Neural progenitor cell (in vitro differentiated cells): Measurements from ENCODE around the gene BCL7C. TPM values are rescaled to one million over a fixed set of nuclear protein-coding genes. Genes with fewer than 3 reads are reported as not detected.
A peak's percentile ranks its signal among the peaks of the same experiment; 100 is the strongest.

Experiments
- DNase-seq: peaks from one replicate; pipeline ENCODE4 v3.0.0-alpha.2; 2016; ENCODE audit warnings: low spot score
- H2AFZ ChIP-seq: fragments of 200-600 bp; sonication (generic); replicated peaks from 2 replicates; pipeline ENCODE4 v1.6.1; 2016; ENCODE audit warnings: antibody characterized with exemption
- H3F3A ChIP-seq: fragments of 200-600 bp; sonication (generic); 2 replicates; pipeline ENCODE4 v1.6.1; 2016; ENCODE audit warnings: antibody characterized with exemption, low read depth
- H3K27ac ChIP-seq: fragments of 200-600 bp; sonication (generic); 2 replicates; pipeline ENCODE4 v1.5.1; 2016; ENCODE audit warnings: mild to moderate bottlenecking
- H3K27me3 ChIP-seq: fragments of 200-600 bp; sonication (generic); 2 replicates; pipeline ENCODE4 v1.6.1; 2016; ENCODE audit warnings: mild to moderate bottlenecking, moderate library complexity
- H3K36me3 ChIP-seq: fragments of 200-600 bp; sonication (generic); 2 replicates; pipeline ENCODE4 v1.5.1; 2016
- H3K4me1 ChIP-seq: fragments of 200-600 bp; sonication (generic); 2 replicates; pipeline ENCODE4 v1.6.1; 2016; ENCODE audit warnings: mixed run types
- H3K4me2 ChIP-seq: fragments of 200-600 bp; sonication (generic); 2 replicates; pipeline ENCODE4 v1.6.1; 2016
- H3K4me3 ChIP-seq: fragments of 200-600 bp; sonication (generic); 2 replicates; pipeline ENCODE4 v1.5.1; 2016
- H3K79me2 ChIP-seq: fragments of 200-600 bp; sonication (generic); 2 replicates; pipeline ENCODE4 v1.6.1; 2016; ENCODE audit warnings: low read depth
- H3K9ac ChIP-seq: fragments of 200-600 bp; sonication (generic); 2 replicates; pipeline ENCODE4 v1.6.1; 2016
- H3K9me3 ChIP-seq: fragments of 200-600 bp; sonication (generic); 2 replicates; pipeline ENCODE4 v1.5.1; 2016; ENCODE audit warnings: low read depth
- H4K20me1 ChIP-seq: fragments of 200-600 bp; sonication (generic); 2 replicates; pipeline ENCODE4 v1.6.1; 2016; ENCODE audit warnings: low read depth
- H3K27ac Mint-ChIP-seq: 3 replicates; pipeline ENCODE4 v1.8.0; 2021; ENCODE audit warnings: mixed read lengths
- H3K27me3 Mint-ChIP-seq: 2 replicates; pipeline ENCODE4 v1.8.0; 2022; ENCODE audit warnings: low read depth, mild to moderate bottlenecking, inconsistent platforms, moderate library complexity, mixed read lengths; ENCODE audit not compliant: insufficient read depth
- H3K36me3 Mint-ChIP-seq: 3 replicates; pipeline ENCODE4 v1.8.0; 2021; ENCODE audit warnings: mixed read lengths
- H3K4me1 Mint-ChIP-seq: 3 replicates; pipeline ENCODE4 v1.8.0; 2021; ENCODE audit warnings: mixed read lengths
- H3K4me3 Mint-ChIP-seq: 3 replicates; pipeline ENCODE4 v1.8.0; 2021; ENCODE audit warnings: mild to moderate bottlenecking, moderate library complexity, mixed read lengths
- H3K9me3 Mint-ChIP-seq: 3 replicates; pipeline ENCODE4 v1.8.0; 2020; ENCODE audit warnings: mixed read lengths
- EZH2 ChIP-seq: fragments of 200-600 bp; sonication (generic); IDR thresholded peaks from 2 replicates; pipeline ENCODE4 v1.6.1; 2017; ENCODE audit warnings: antibody characterized with exemption, mild to moderate bottlenecking, moderate library complexity
- EZH2phosphoT487 ChIP-seq: fragments of 200-600 bp; sonication (generic); IDR thresholded peaks from 2 replicates; pipeline ENCODE4 v1.6.1; 2017; ENCODE audit warnings: antibody characterized with exemption
- total RNA-seq: library from RNA; depleted of rRNA; stranded (reverse); fragments of >200 nt; gene quantifications from 2 replicates; pipeline ENCODE4 v1.2.3, GENCODE V29; 2015; ENCODE audit warnings: low replicate concordance
- TF ChIP-seq, protein P1 (sequence below): fragments of 200-600 bp; sonication (generic); IDR thresholded peaks from 2 replicates; pipeline ENCODE4 v1.5.1; 2017; ENCODE audit warnings: antibody characterized with exemption, mild to moderate bottlenecking

Gene BCL7C
- total RNA-seq, 1 donor from 2014 or later = 18.3 TPM

GRCh38 chr16:30910427-30911029 lies 16.7 kb upstream of the BCL7C start:
- H2AFZ ChIP-seq = peak overlapping the region; percentile 30
- H3F3A ChIP-seq = peaks cover 17% of the 10 kb centered on the region
- H3K9me3 ChIP-seq = no peaks in the 10 kb centered on the region
- H3K36me3 ChIP-seq = no peaks in the 10 kb centered on the region
- Mint-ChIP-seq H3K4me1 (peaks cover 28% of the 10 kb centered on the region), H3K36me3 (no peaks in the 10 kb centered on the region), H3K27me3 (peaks cover 4% of the 10 kb centered on the region), H3K9me3 (no peaks in the 10 kb centered on the region), H3K27ac (peak overlapping the region; percentile 15), H3K4me3 (no peak overlapping the region)
- H3K4me2 ChIP-seq = peak overlapping the region; percentile 68
- DNase-seq = peak; percentile 76
- TF ChIP-seq EZH2 = no peak
- TF ChIP-seq, protein P1, sequence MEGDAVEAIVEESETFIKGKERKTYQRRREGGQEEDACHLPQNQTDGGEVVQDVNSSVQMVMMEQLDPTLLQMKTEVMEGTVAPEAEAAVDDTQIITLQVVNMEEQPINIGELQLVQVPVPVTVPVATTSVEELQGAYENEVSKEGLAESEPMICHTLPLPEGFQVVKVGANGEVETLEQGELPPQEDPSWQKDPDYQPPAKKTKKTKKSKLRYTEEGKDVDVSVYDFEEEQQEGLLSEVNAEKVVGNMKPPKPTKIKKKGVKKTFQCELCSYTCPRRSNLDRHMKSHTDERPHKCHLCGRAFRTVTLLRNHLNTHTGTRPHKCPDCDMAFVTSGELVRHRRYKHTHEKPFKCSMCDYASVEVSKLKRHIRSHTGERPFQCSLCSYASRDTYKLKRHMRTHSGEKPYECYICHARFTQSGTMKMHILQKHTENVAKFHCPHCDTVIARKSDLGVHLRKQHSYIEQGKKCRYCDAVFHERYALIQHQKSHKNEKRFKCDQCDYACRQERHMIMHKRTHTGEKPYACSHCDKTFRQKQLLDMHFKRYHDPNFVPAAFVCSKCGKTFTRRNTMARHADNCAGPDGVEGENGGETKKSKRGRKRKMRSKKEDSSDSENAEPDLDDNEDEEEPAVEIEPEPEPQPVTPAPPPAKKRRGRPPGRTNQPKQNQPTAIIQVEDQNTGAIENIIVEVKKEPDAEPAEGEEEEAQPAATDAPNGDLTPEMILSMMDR = no peak
- no peak for TF ChIP-seq EZH2phosphoT487
- H3K4me1 ChIP-seq = peaks cover 27% of the 10 kb centered on the region
- H3K27me3 ChIP-seq = no peaks in the 10 kb centered on the region
- H3K79me2 ChIP-seq = no peaks in the 10 kb centered on the region
- peak overlapping the region; percentile 10 for H3K4me3 ChIP-seq
- H4K20me1 ChIP-seq = no peaks in the 10 kb centered on the region
- H3K27ac ChIP-seq = no peak overlapping the region
- H3K9ac ChIP-seq = no peak overlapping the region

- Histone ChIP-seq H4K20me1 (no peaks in the 10 kb centered on the region), H3K9me3 (no peaks in the 10 kb centered on the region), H3K79me2 (no peaks in the 10 kb centered on the region), H3K27ac (no peak overlapping the region), H2AFZ (no peak overlapping the region), H3K4me1 (peaks cover 25% of the 10 kb centered on the region), H3K4me3 (no peak overlapping the region), H3F3A (peaks cover 30% of the 10 kb centered on the region), H3K9ac (no peak overlapping the region), H3K36me3 (no peaks in the 10 kb centered on the region), H3K27me3 (no peaks in the 10 kb centered on the region), H3K4me2 (no peak overlapping the region)
- Mint-ChIP-seq H3K27ac (no peak overlapping the region), H3K9me3 (no peaks in the 10 kb centered on the region), H3K4me3 (no peak overlapping the region), H3K4me1 (peaks cover 31% of the 10 kb centered on the region), H3K36me3 (no peaks in the 10 kb centered on the region), H3K27me3 (peaks cover 3% of the 10 kb centered on the region)
- TF ChIP-seq EZH2phosphoT487 (no peak), EZH2 (no peak)
- TF ChIP-seq, protein P1 = no peak
- DNase-seq = no peak
These were observed 13.2 kb upstream of the BCL7C start for GRCh38 chr16:30907064-30907463.

GRCh38 chr16:30904114-30904780 lies 10.4 kb upstream of the BCL7C start:
- Mint-ChIP-seq H3K4me3 (no peak overlapping the region), H3K9me3 (no peaks in the 10 kb centered on the region), H3K27me3 (peaks cover 6% of the 10 kb centered on the region), H3K27ac (no peak overlapping the region), H3K4me1 (peaks cover 21% of the 10 kb centered on the region), H3K36me3 (no peaks in the 10 kb centered on the region)
- H3K27me3 ChIP-seq = peaks cover 13% of the 10 kb centered on the region
- DNase-seq = no peak
- H3K4me3 ChIP-seq = no peak overlapping the region
- TF ChIP-seq, protein P1 = no peak
- TF ChIP-seq EZH2phosphoT487 (no peak), EZH2 (no peak)
- H3K9me3 ChIP-seq = no peaks in the 10 kb centered on the region
- H3K9ac ChIP-seq = no peak overlapping the region
- H3K79me2 ChIP-seq = no peaks in the 10 kb centered on the region
- no peak overlapping the region for H3K4me2 ChIP-seq
- H4K20me1 ChIP-seq = no peaks in the 10 kb centered on the region
- H3K4me1 ChIP-seq = peaks cover 4% of the 10 kb centered on the region
- H3K27ac ChIP-seq = no peak overlapping the region
- H3K36me3 ChIP-seq = no peaks in the 10 kb centered on the region
- peaks cover 44% of the 10 kb centered on the region for H3F3A ChIP-seq
- no peak overlapping the region for H2AFZ ChIP-seq
